ENCODE results near the gene UBALD1.

GRCh38 chr16:4601036-4601863 is 13.4 kb downstream of the UBALD1 start:
- TF ChIP-seq CTCF (IDR thresholded peaks at IDR 0.05; ENCODE audit: insufficient read depth, low read length, poor library complexity, severe bottlenecking) (no peak), EZH2phosphoT487 (conservative IDR thresholded peaks at IDR 0.05; ENCODE audit: low read length) (no peak)

Data from SU-DHL-6 (cell line).